Astrocyte of the spinal cord (primary cell): ENCODE data around the gene APBB1IP.
"Not testable (repeated sequence)": the region's sequence is repeated elsewhere in the genome, so short reads cannot be mapped to it uniquely, and the experiment has no call there.

Source experiments
- DNase-seq: peaks from one replicate; pipeline ENCODE4 v3.0.0; 2011; ENCODE audit warnings: low read depth, low spot score
- H3K4me3 ChIP-seq: 2 replicates; pipeline ENCODE4 v1.5.1; 2011; ENCODE audit warnings: low read depth, mild to moderate bottlenecking, low read length, moderate library complexity
- in situ Hi-C: cut with HindIII; loops from 2 replicates; pipeline ENCODE4 v1.10.0; 2017; ENCODE audit warnings: low sequenced_read_pairs
- TF ChIP-seq, protein P1 (sequence below): IDR thresholded peaks from 2 replicates; pipeline ENCODE4 v1.5.1; 2012; ENCODE audit warnings: low read depth, mild to moderate bottlenecking, low read length, inconsistent platforms

The APBB1IP gene

GRCh38 chr10:26437637-26438461 is at the start of gene APBB1IP:
TSS of gene APBB1IP (plus strand) at chr10:26438341. CDS start at chr10:26492327, 53,986 bp downstream.
- in situ Hi-C loops = no loop called here
- TF ChIP-seq, protein P1, sequence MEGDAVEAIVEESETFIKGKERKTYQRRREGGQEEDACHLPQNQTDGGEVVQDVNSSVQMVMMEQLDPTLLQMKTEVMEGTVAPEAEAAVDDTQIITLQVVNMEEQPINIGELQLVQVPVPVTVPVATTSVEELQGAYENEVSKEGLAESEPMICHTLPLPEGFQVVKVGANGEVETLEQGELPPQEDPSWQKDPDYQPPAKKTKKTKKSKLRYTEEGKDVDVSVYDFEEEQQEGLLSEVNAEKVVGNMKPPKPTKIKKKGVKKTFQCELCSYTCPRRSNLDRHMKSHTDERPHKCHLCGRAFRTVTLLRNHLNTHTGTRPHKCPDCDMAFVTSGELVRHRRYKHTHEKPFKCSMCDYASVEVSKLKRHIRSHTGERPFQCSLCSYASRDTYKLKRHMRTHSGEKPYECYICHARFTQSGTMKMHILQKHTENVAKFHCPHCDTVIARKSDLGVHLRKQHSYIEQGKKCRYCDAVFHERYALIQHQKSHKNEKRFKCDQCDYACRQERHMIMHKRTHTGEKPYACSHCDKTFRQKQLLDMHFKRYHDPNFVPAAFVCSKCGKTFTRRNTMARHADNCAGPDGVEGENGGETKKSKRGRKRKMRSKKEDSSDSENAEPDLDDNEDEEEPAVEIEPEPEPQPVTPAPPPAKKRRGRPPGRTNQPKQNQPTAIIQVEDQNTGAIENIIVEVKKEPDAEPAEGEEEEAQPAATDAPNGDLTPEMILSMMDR = no peak
- DNase-seq = no peak
- H3K4me3 ChIP-seq = peak within 1 kb of the TSS; percentile 22

- no peak for DNase-seq
- in situ Hi-C loops = no loop called here
- no peak overlapping the region for H3K4me3 ChIP-seq
- TF ChIP-seq, protein P1 = no peak
Observed at GRCh38 chr10:26389533-26389932, 48.6 kb upstream of the APBB1IP start.

- DNase-seq = no peak
- in situ Hi-C loops = no loop called here
- no peak overlapping the region for H3K4me3 ChIP-seq
- TF ChIP-seq, protein P1 = no peak
Observed at GRCh38 chr10:26391701-26392695, 46.1 kb upstream of the APBB1IP start.

- H3K4me3 ChIP-seq, DNase-seq, in situ Hi-C loops: not testable (repeated sequence)
Observed at GRCh38 chr10:26398353-26398752, 39.8 kb upstream of the APBB1IP start.

- H3K4me3 ChIP-seq = no peak overlapping the region
- DNase-seq = peak; percentile 3
- TF ChIP-seq, protein P1 = no peak
- in situ Hi-C loops = no loop called here
Observed at GRCh38 chr10:26407406-26407969, 30.7 kb upstream of the APBB1IP start.

- no peak for DNase-seq
- no peak overlapping the region for H3K4me3 ChIP-seq
- TF ChIP-seq, protein P1 = no peak
- in situ Hi-C loops = no loop called here
Observed at GRCh38 chr10:26408858-26409494, 29.2 kb upstream of the APBB1IP start.
